Measurements from ENCODE around the gene RPUSD3. TPM values are rescaled to one million over a fixed set of nuclear protein-coding genes. Genes with fewer than 3 reads are reported as not detected.

Gene RPUSD3
- total and polyA plus RNA-seq, 9 of the 15 experiments (the other 6 are each of a cell fraction or from before 2014, with no cell fraction given): 13.8 to 99.0 (median 59.3) TPM

GRCh38 chr3:9881441-9881840 lies 37.6 kb upstream of the RPUSD3 start (continued):
- no peak for TF ChIP-seq ZNF318 (IDR thresholded peaks at IDR 0.05; ENCODE audit: borderline replicate concordance in 1 of 2, low read depth in 1 of 2)
- TF ChIP-seq ZNF609 (CRISPR knock-in tag; IDR thresholded peaks at IDR 0.05; ENCODE audit: borderline replicate concordance): no peak
- TF ChIP-seq ZBTB12 (CRISPR knock-in tag; IDR thresholded peaks at IDR 0.05): no peak
- TF ChIP-seq ZNF217 (CRISPR knock-in tag; IDR thresholded peaks at IDR 0.05): no peak
- no peak for TF ChIP-seq HOMEZ (CRISPR knock-in tag; IDR thresholded peaks at IDR 0.05)
- TF ChIP-seq STAG1 (CRISPR knock-in tag; IDR thresholded peaks at IDR 0.05; ENCODE audit: borderline replicate concordance): no peak
- no peak for TF ChIP-seq PATZ1 (CRISPR knock-in tag; IDR thresholded peaks at IDR 0.05; ENCODE audit: borderline replicate concordance)

All from K562 (cell line).